ENCODE measurements around the gene TAF10.

GRCh38 chr11:6563121-6563619 is 48.8 kb downstream of the TAF10 start:
- TF ChIP-seq CTCF (IDR thresholded peaks at IDR 0.05; ENCODE audit: insufficient read depth, low read length) (no peak), POLR2AphosphoS5 (IDR thresholded peaks at IDR 0.05; ENCODE audit: low read depth) (no peak), GABPA (IDR thresholded peaks at IDR 0.05; ENCODE audit: low read depth) (no peak), REST (IDR thresholded peaks at IDR 0.05; ENCODE audit: insufficient replicate concordance, low read depth) (no peak)
